Mesodermal cell (in vitro differentiated cells): Measurements from ENCODE around the gene ADGRB3.
"Not testable (repeated sequence)": the region's sequence is repeated elsewhere in the genome, so short reads cannot be mapped to it uniquely, and the experiment has no call there.

Experiments
- H3K27ac ChIP-seq: 2 replicates; pipeline ENCODE4 v1.7.0; 2013; ENCODE audit warnings: mild to moderate bottlenecking, low read depth, low read length, moderate library complexity; ENCODE audit not compliant: severe bottlenecking
- H3K36me3 ChIP-seq: 2 replicates; pipeline ENCODE4 v1.7.1; 2013; ENCODE audit warnings: mild to moderate bottlenecking, low read length, moderate library complexity; ENCODE audit not compliant: control insufficient read depth, insufficient read depth
- H3K4me1 ChIP-seq: one replicate; pipeline ENCODE4 v1.7.1; 2013; ENCODE audit warnings: mild to moderate bottlenecking, low read length; ENCODE audit not compliant: insufficient read depth, control insufficient read depth, poor library complexity, severe bottlenecking
- H3K4me3 ChIP-seq: 2 replicates; pipeline ENCODE4 v1.7.0; 2013; ENCODE audit warnings: low read length, control low read depth, mild to moderate bottlenecking; ENCODE audit not compliant: insufficient read depth, poor library complexity, severe bottlenecking; ENCODE audit errors: extremely low read depth
- H3K9me3 ChIP-seq: 2 replicates; pipeline ENCODE4 v1.7.1; 2013; ENCODE audit warnings: mild to moderate bottlenecking, low read length, moderate library complexity; ENCODE audit not compliant: control insufficient read depth
- WGBS, 2 experiments: methylation state at CpG; one replicate each; pipeline ENCODE4 v1.1.5; 2013; ENCODE audit warnings: missing lambda C conversion rate in 2 of 2; ENCODE audit not compliant: insufficient coverage in 2 of 2; 5-methylcytosine and 5-hydroxymethylcytosine counted together

Gene ADGRB3

GRCh38 chr6:69105288-69105687, 470.2 kb downstream of the ADGRB3 start:
- H3K27ac ChIP-seq, result no peak overlapping the region
- no peak overlapping the region for H3K4me3 ChIP-seq
- no peaks in the 10 kb centered on the region for H3K36me3 ChIP-seq
- WGBS, 2 experiments, result 68 to 71% methylated on average over 2 of the region's 3 CpGs
- H3K4me1 ChIP-seq, result no peaks in the 10 kb centered on the region
- H3K9me3 ChIP-seq, result no peaks in the 10 kb centered on the region

GRCh38 chr6:69106511-69106910, 471.4 kb downstream of the ADGRB3 start:
- Histone ChIP-seq H3K4me1 (no peaks in the 10 kb centered on the region), H3K36me3 (no peaks in the 10 kb centered on the region), H3K4me3 (no peak overlapping the region), H3K27ac (no peak overlapping the region), H3K9me3 (no peaks in the 10 kb centered on the region)
- 77 to 89% methylated on average over 3 of the region's 3 CpGs for WGBS, 2 experiments

GRCh38 chr6:69111301-69111700, 476.2 kb downstream of the ADGRB3 start:
- 86% methylated on average over 2 of the region's 2 CpGs; no CpG with 5 or more reads in 1 of the 2 experiments for WGBS, 2 experiments
- H3K9me3 ChIP-seq, result no peaks in the 10 kb centered on the region
- no peak overlapping the region for H3K4me3 ChIP-seq
- no peak overlapping the region for H3K27ac ChIP-seq
- H3K36me3 ChIP-seq, result no peaks in the 10 kb centered on the region
- H3K4me1 ChIP-seq, result no peaks in the 10 kb centered on the region

DNA sequence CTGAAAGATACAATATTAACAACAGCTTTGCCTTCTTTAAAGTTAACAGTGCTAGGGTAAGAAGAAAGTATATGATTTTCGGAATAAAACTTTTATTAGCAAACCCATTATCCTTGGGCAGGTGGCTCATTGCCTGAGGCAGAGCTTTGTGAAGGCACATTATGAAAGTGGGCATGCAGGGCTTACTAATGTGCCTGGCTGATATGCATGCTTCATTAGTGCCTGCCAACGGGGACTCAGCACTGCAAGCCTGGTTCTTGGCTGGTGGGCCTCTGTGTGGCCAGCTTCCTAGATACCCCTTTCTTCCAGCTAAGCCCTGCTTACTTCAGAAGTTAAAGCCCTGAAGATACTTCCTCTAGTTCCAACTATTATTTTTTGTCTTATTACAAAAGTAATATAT, 481.6 kb downstream of the ADGRB3 start:
- Histone ChIP-seq H3K27ac (no peak overlapping the region), H3K9me3 (no peaks in the 10 kb centered on the region), H3K4me3 (no peak overlapping the region), H3K36me3 (no peaks in the 10 kb centered on the region), H3K4me1 (no peaks in the 10 kb centered on the region)
- 78 to 86% methylated on average over 1 of the region's 2 CpGs for WGBS, 2 experiments

DNA sequence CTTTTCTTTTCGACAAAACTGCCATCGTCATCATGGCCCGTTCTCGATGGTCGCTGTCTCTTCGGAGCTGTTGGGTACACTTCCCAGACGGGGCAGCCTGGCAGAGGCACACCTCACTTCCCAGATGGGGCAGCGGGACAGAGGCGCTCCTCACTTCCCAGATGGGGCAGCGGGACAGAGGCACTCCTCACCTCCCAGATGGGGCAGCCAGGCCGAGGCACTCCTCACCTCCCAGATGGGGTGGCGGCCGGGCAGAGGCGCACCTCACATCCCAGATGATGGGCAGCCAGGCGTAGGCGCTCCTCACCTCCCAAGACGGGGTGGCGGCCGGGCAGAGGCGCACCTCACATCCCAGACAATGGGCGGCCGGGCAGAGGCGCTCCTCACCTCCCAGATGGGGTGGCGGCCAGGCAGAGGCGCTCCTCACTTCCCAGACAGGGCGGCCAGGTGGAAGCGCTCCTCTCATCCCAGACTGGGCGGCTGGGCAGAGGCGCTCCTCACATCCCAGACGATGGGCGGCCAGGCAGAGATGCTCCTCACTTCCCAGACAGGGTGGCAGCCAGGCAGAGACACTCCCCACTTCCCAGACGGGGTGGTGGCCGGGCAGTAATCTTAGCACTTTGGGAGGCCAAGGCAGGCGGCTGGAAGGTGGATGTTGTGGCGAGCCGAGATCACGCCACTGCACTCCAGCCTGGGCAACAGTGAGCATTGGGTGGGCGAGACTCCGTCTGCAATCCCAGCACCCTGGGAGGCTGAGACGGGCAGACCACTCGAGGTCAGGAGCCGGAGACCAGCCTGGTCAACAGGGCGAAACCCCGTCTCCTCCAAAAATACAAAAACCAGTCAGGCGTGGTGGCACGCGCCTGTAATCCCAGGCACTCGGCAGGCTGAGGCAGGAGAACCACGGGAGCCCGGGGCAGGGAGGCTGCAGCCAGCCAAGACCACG, 486.7 kb downstream of the ADGRB3 start:
- H3K36me3 ChIP-seq, H3K27ac ChIP-seq, H3K9me3 ChIP-seq, H3K4me3 ChIP-seq, H3K4me1 ChIP-seq: not testable (repeated sequence)
- 88 to 90% methylated on average over 29 to 47 of the region's 51 CpGs for WGBS, 2 experiments

- Histone ChIP-seq H3K4me3 (no peak overlapping the region), H3K27ac (no peak overlapping the region), H3K9me3 (no peaks in the 10 kb centered on the region), H3K4me1 (no peaks in the 10 kb centered on the region), H3K36me3 (no peaks in the 10 kb centered on the region)
Measured at GRCh38 chr6:69122407-69122773, 487.3 kb downstream of the ADGRB3 start.

DNA sequence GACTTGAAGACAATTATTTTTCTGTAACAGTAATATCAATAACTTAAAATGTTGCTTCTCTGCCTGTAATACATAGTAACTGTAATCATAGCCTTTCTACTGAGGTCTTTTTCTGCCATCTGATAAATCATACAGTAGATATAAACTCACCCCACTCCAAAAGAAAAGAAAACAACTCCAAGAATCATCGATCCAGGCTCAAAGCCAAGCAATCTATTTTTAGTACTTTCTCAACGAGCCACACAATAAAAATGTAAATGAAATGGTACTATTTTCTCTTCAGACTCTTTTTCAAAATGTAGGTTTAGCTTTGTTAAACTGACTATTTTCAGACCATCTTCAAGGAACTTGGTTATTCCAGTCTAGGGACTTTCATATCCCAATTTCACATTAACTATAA, 493.3 kb downstream of the ADGRB3 start:
- H3K36me3 ChIP-seq, result no peaks in the 10 kb centered on the region
- H3K4me1 ChIP-seq, result no peaks in the 10 kb centered on the region
- H3K27ac ChIP-seq, result no peak overlapping the region
- no peak overlapping the region for H3K4me3 ChIP-seq
- no peaks in the 10 kb centered on the region for H3K9me3 ChIP-seq
- no CpG with 5 or more reads among the region's 2 CpGs for WGBS, 2 experiments

GRCh38 chr6:69129046-69129445, 494.0 kb downstream of the ADGRB3 start:
- Histone ChIP-seq H3K9me3 (no peaks in the 10 kb centered on the region), H3K4me3 (no peak overlapping the region), H3K27ac (no peak overlapping the region), H3K4me1 (no peaks in the 10 kb centered on the region), H3K36me3 (no peaks in the 10 kb centered on the region)
- no CpG with 5 or more reads among the region's 1 CpG for WGBS, 2 experiments

GRCh38 chr6:69135927-69136326, 500.8 kb downstream of the ADGRB3 start:
- Histone ChIP-seq H3K36me3 (no peaks in the 10 kb centered on the region), H3K27ac (no peak overlapping the region), H3K4me3 (no peak overlapping the region), H3K4me1 (no peaks in the 10 kb centered on the region), H3K9me3 (no peaks in the 10 kb centered on the region)
- no CpG with 5 or more reads among the region's 1 CpG for WGBS, 2 experiments

DNA sequence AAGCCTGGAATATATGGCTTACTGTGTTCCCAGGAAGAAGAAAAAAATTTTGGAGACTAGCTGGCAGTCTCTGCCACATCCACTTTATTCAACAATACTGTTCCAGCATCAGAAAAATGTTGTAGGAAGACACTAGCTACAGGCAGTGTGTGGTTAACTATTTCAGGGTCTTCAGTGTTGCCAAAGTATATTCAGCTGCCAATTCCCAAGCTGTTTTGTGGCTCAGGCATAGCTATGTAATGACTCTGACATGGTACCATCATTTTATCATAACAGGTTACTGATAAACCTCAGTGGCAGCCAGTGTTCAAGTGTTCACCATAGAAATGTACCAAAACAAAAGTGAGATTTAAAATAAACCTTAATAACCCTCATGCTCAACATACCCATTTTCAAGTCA, 503.1 kb downstream of the ADGRB3 start:
- Histone ChIP-seq H3K9me3 (no peaks in the 10 kb centered on the region), H3K4me1 (no peaks in the 10 kb centered on the region), H3K27ac (no peak overlapping the region)

GRCh38 chr6:69138893-69139494, 503.9 kb downstream of the ADGRB3 start:
- no peaks in the 10 kb centered on the region for H3K9me3 ChIP-seq
- 93% methylated on average over 4 of the region's 4 CpGs for WGBS, 2 experiments
- no peaks in the 10 kb centered on the region for H3K36me3 ChIP-seq
- H3K4me3 ChIP-seq, result no peak overlapping the region
- H3K27ac ChIP-seq, result no peak overlapping the region
- H3K4me1 ChIP-seq, result no peaks in the 10 kb centered on the region

More for the DNA sequence above, 503.1 kb downstream of the ADGRB3 start:
- Histone ChIP-seq H3K36me3 (no peaks in the 10 kb centered on the region), H3K4me3 (no peak overlapping the region)
